ENCODE measurements around the gene ASNSD1.
"Not testable (repeated sequence)": the region's sequence is repeated elsewhere in the genome, so short reads cannot be mapped to it uniquely, and the experiment has no call there.

The ASNSD1 gene

GRCh38 chr2:189717593-189717992, 56.3 kb downstream of the ASNSD1 start:
- not testable (repeated sequence) for H3K36me3 ChIP-seq (ENCODE audit: control insufficient read depth, insufficient read depth, low read length); H3K9me3 ChIP-seq (ENCODE audit: control insufficient read depth, low read length); H3K4me3 ChIP-seq (ENCODE audit: low read length); H3K9ac ChIP-seq (ENCODE audit: low read length); H3K4me1 ChIP-seq (ENCODE audit: control insufficient read depth, insufficient read depth, low read length); H3K27me3 ChIP-seq (ENCODE audit: control insufficient read depth, insufficient read depth, low read length)

GRCh38 chr2:189719571-189719970, 58.3 kb downstream of the ASNSD1 start:
- H3K4me1 ChIP-seq (ENCODE audit: control insufficient read depth, insufficient read depth, low read length) = no peaks in the 10 kb centered on the region
- no peak overlapping the region for H3K9ac ChIP-seq (ENCODE audit: low read length)
- no peak overlapping the region for H3K4me3 ChIP-seq (ENCODE audit: low read length)
- no peaks in the 10 kb centered on the region for H3K36me3 ChIP-seq (ENCODE audit: control insufficient read depth, insufficient read depth, low read length)
- no peaks in the 10 kb centered on the region for H3K27me3 ChIP-seq (ENCODE audit: control insufficient read depth, insufficient read depth, low read length)
- no peaks in the 10 kb centered on the region for H3K9me3 ChIP-seq (ENCODE audit: control insufficient read depth, low read length)

Measured in mucosa of stomach (tissue), 1 donor.